HG03469 (cell line): Measurements from ENCODE around the gene MX2.

Experiments
- ATAC-seq: cut with Tn5 transposase; IDR thresholded peaks from one replicate; pipeline ENCODE4 v1.9.1; 2021; ENCODE audit warnings: mild to moderate bottlenecking, moderate library complexity, moderate number of reproducible peaks; ENCODE audit not compliant: unreplicated experiment

Gene MX2

DNA sequence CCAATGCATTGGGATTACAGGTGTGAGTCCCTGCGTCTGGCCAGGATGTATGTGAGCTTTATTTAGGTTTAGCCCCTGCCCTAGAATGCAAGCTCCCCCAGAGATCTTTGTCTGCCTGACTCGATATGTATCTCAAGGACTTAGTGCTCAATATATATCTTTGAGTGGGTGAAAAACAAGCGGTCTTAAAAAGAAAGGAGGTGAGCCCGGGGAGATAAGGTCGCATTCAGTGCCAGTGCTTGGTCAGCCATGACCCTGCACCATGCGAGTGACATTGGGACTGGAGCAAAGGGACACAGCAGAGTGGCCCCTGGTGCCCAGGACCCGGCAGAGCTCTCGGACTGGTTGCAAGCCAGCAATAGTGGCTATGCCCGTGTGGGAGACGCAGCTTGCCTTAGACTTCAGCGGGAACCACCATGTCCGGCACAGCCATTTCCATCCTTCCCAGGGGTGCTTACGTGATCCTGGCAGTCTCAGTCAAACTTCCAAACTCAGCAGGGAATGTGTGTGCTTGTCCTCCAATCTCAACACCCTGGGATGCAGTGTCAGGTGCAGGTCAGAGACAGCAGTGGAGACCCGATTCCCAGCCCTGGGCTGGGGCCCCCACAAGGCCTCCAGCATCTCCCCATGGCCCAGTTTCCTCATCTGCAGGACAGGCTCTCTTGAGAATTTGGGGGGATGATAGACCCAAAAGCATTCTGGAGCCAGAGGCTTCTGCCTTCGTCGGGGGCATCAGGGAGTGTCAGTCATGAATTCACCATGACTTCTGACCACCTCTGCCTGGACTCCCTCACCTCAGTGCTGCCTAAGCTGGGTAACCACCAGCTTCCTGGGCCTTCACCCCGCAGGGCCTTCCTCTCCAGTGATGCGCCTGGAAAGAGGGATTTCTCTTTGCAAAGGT is 1.8 kb downstream of the MX2 start:
- ATAC-seq, result no peak

DNA sequence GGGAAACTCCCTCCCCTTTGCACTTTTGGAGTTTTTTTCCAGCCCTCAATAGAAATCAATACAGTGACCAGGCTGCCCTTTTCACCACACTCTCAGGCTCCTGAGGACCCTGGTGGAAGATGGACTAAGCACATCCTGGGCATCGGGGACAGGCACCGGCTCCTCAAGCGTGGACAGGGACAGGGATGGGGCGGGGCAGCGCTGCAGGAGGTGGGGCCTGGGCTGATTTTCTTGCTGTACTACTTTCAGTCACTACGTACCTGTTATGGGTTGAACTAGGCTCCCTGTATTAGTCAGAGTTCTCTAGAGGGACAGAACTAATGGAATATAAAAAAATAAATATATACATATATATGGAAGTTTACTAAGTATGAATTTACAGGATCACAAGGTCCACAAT is 2.5 kb downstream of the MX2 start:
- no peak for ATAC-seq

DNA sequence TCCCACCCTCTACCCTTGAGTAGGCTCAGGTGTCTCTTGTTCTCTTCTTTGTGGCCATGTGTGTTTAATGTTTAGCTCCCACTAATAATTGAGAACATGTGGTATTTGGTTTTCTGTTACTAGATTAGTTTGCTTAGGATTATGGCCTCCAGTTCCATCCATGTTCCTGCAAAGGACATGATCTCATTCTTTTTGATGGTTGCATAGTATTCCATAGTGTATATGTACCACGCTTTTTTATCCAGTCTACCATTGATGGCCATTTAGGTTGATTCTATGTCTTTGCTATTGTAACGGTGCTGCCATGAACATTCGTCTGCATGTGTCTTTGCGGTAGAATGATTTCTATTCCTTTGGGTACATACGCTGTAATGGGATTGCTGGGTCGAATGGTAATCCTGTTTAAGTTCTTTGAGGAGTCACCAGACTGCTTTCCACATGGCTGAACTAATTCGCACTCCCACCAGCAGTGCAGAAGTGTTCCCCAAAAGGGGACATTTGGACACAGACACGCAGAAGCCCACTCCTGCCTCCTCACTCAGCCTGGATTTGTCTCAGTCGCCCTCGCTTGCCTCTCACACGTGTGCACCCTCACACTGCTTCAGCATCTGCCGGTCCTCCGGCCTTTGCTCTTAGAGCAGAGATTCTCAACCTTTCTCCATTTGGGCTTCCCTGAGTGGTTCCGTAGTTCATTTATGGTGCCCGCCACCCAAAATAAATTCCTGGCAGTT is 3.7 kb downstream of the MX2 start:
- no peak for ATAC-seq

DNA sequence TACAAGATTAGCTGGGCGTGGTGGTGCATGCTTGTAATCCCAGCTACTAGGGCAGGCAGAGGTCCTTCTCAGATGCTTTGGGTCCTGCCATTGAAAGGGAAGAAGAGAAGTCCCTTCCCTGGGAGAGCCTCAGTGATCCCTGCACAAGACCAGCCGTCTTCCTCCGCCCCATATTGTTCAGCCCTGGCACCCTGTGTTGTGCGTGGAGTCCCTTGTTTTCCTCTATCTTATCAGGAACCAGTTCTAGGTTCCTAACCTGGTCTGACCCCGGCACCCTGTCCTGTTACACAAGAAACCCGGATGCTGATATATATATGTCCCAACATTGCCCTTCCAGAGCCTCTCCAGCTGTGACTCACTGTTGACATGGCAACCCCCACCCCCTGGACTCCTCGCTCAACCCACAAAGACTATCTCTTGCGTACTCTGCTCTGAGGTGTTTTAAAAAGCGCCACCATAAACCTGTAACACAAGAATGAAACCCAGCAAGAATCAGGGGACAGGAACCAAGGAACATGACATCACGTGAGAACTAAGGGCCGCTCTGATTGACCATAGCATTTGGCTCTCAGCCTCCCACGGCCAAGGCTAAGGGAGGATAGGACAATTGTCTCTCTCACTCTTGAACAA is 4.8 kb downstream of the MX2 start:
- no peak for ATAC-seq

DNA sequence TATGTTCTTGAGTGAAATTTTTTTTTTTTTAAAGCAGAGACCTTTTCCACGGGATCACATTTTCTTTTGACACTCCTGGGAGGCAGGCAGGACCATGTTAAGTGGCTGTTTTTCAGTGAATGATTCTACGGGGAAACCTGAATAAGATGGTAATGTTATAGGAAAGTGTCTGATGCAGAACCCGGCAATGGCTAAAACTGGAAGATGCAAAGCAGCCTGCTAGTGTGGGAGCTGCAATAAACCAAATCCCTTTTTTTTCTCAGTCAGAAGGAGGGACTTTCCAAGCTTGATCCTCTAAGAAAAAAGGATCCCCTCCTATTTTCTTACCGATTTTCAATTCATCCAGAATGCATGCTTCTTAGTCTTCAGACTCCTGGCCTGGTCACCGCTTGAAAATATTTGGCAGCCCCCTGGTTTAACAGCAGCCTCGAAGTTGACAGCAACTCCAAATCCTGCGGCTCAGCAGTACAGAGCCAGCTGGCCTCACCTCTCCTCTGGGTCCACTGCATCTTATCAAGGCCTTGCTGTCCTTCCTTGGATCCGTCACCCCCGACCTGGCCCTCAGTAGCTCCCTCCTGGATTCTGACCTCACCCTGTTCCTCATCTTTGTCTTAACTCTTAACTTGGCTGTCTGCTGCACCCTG is 5.6 kb downstream of the MX2 start:
- ATAC-seq, result no peak

DNA sequence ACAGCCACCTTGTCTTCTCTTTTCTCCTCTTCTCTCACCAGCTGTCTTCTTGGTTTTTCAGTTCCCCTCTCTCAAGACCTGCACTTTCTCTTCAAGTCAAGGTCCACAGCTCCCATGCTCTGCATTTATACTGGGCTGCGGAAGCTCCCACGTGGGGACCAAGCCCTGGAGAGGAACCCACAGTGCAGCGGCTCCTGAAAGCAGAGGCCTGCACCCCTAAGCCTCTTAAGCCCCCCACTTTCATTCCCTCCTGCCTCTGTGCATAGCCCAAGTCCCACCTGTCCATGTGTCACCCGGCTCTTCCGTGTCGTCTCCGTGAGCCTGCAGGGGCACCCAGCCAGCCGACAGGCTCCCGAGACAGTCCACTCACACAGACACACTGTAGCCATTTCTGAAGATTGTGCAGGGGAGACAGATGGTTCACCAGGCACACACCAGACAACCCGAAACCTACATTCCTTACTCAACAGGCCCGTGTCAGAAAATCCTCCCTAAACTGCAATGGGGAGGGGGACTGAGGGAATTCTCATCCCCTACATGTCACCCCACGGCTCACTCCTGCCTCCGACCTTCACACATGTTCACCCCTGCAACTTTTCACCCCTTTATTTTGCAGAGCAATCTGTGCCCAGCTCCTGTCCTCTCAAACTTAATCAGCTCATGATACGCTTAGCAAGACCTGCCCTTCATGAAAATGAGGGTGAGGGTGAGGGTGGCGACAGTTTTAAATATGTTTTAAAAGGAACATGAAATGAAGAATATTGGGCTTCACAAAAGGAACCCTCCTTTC is 6.3 kb downstream of the MX2 start:
- peak; percentile 41 for ATAC-seq

DNA sequence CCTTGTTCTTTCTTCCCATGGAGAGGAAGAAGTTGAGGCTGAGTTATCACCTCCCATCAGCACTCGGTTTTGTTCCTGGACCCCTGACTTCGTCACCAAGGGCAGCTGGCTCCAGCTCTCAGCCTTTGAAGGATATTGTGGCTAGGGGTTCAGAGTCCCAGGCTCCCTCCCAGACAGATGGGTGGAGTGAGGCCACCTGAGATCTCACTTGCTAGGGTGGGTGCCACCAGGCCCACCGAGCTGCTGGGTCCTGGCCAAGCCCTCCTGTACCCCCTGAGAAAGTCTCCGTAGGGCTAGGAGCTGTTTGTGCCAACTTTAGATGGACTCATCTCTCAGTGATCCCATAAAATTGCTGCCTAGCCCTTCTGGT is 6.9 kb downstream of the MX2 start:
- ATAC-seq, result no peak

DNA sequence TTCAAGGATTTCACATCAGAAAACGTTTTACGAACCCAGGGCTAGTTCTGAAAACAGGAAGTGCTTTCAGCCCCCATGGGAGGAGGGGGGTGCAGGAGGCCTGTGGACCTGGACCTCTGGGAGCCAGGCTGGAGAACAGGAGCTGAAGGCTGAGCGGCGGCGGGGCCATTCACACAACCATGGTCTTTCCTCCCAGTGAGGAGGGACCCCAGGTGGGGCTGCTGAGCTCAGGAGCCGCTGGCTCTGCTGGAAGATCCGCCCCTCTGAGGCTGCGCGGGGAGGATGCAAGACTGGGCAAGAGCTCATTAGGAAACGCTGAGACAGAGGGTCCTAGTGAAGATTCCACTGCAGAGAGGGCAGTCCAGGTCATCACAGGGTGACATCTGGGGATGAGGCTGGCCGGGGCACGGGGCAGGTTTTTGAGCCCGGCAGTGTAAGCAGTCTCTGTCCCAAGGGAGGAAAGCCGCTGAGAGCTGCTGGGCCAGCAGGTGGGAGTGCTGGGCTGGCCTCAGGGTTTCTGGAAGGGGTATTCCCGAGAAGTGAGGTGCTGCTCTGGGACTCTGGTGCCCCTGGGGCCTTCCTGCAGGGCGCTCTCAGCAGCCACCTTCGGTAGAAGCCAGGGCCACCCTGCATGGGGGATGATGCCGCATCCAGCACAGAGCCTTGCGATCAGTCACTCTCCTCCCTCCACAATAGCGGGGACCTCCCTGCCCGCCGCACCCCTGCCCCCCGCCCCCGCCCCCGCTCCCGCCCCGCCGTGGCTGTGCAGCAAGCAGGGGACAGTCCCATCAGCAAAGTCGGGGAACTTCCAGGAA is 7.5 kb downstream of the MX2 start:
- ATAC-seq, result no peak

DNA sequence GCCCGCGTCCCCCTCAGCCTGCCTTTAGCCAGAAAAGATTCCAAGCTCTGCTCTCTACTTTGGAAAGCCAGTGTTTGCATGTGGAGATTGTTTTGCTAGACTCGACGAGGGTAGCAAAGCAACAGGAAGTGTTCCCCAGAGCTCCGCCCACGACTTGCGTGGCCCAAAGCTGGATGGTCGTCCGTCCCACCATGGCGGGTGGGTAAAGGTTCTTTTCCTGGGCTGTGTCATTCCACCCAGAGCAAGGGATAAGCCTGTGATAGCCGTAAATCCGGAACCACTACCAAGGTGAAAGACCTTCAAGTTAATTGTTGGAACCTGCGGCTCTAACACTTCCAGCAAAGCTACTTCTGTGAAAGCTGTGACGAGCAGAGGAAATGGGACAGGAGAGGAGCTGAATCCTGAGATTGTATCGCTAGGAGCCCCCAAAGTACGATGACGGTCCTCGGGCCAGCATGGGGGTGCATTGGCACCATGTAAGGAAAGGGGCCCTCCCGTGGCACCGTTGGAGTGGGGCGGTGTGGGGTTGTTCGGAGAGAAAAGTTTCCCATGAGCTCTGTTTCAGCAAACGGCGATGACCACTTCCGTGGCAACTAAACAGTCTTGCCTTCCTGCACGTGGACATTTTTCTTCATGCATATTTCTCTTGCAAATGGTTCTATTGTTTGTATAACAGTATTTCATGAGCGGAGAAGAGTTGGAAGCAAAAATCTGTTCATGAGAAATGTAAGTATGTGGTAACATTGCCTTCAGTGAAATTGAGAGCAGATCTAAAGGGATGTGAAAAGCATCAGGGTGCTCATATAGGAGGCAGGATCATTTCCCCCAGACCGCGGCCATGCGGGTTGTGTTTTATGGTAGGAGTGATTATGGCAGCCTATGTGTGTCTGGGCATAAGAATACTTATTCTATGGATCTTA is 8.4 kb downstream of the MX2 start:
- ATAC-seq, result no peak

DNA sequence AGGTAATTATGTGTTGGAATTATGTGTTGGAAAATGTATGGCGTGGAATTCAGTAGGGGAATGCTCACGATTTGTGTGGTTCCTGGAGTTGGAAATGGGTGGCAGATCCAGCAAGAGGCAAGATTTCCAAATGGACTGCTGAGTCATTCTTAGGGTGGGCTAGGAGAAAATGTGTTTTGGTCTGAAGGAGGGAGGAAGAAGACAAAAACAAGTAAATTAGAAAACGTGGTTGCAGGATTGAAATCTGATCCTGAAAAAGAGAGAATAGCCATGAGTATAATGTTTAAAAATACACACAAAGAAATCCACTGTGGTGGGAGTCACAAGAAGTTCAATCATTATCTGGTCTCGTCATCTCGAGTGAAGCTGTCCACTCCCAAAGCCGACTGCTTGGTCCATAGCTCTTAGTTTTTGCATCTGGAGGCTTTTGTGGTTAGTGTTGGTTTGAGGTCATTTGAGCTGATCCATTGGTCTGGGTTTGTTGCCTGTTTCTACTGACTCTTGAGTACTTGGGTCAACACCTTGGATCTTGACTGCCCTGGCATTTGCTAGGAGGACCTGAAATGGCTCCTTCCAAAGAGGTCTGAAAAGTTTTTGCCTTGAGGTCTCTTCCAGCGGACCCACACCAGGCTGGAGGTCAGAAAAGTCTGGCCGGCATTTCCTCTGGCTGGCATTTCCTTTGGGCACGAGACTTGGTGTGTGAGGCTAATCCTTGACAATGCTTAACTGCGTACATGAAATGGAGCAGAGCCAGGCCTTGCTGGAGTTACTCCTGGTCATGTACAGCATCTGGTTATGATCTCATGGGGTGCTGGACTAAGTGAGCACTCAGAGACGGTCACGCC is 9.2 kb downstream of the MX2 start:
- ATAC-seq, result no peak

DNA sequence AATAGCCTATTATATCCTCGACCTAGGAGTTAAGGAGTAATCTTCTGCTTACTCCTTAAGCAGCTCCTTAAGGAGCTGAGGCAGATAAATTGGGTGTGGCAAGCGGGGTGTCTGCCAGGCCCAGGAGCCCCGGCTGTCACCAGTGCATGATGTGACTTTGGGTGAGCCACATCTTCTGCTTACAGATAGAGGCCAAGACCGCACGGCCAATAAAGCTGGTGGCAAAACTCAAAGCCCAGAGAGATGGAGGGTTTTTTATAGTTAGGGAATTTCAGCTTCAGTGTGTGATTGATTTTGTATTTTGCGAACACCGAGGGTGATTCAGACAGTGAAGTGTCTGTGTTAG is 9.8 kb downstream of the MX2 start:
- no peak for ATAC-seq

DNA sequence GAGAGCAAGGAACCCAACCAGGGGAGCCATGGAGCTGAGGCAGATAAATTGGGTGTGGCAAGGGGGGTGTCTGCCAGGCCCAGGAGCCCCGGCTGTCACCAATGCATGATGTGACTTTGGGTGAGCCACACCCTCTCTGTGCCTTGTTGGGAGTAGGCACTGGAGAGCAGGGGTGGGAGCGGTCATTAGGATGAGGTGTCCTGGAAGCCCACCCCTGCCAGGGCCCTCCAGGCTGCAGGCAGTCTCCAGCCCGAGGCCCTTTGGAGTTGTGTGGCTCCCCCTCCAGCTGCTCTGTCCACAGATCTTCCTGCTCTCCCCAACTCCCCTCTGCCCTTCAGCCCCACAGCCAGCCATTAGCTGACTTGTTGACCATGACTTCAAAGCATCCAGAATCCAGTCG is 11.4 kb downstream of the MX2 start:
- ATAC-seq, result no peak

DNA sequence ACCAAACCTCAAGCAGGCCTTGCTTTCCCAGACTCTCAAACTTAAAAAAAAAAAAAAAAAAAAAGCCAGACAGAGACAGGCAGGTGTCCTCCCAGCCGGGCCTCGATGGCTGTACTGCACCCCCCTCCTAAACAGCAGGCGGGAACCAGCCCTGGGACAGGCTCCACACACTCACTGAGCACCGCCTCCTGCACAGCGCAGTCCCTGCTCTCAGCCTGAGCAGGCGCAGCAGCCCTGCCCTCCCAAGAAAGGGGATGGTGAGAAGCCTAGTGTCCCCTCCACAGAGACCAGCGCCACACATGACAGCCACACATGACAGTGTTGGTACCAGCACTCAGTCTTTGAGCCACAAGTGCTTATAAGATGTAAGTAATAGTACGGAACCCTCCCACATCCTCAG is 11.9 kb downstream of the MX2 start:
- no peak for ATAC-seq

DNA sequence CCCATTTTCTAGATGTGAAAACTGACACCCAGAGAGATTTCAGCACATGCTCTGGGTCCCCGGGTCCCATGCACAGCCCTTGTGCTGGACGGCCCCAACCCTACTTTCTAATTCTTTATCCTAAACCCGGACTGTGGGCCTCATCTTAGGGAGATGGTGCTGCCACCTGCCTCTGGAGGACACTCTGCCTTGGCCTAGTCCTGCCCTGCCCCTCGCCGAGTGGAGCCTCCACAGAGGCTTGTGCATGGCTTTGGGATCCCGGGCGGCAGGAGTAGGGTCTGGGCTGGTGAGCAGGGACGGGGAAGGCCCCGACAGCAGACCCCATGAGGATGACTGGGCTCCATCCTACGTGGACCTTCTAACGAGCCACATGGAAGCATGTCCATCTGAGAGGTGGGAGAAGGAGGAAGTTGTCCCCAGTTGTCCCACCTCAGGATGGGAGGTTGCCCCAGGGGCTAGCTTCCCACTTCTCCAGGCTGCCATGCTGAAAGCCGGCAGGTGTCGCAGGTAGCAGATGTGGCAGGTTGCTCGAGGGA is 12.4 kb downstream of the MX2 start:
- no peak for ATAC-seq

DNA sequence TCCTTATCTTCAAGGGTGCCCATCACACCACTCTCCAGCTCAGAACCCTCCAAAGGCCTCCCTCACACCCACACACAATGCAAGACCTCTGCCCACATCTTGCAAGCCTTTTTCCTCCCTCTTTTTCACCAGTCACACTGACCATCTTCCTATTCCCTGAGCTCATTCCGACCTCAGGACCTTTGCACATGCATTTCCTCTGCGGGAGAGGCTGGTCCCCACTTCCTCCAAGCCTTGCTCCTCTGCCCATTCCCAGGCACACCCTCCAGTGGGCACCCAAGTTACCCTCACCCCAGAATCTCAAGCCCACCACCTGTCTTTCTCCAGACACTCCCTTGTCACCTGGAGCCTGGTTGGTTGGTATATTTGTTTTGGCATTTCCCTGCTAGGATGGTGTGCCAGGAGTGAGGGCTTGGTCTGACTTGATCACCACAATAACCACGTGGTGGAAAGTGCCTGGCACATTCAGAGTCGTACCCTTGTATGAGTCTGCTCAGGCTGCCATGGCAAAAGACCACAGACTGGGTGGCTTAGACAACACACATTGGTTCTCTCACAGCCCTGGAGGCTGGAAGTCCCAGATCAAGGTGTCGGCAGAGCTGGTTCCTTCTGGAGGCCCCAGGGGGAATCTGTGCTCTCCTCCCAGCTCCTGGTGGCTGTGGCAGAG is 13.2 kb downstream of the MX2 start:
- ATAC-seq, result no peak

DNA sequence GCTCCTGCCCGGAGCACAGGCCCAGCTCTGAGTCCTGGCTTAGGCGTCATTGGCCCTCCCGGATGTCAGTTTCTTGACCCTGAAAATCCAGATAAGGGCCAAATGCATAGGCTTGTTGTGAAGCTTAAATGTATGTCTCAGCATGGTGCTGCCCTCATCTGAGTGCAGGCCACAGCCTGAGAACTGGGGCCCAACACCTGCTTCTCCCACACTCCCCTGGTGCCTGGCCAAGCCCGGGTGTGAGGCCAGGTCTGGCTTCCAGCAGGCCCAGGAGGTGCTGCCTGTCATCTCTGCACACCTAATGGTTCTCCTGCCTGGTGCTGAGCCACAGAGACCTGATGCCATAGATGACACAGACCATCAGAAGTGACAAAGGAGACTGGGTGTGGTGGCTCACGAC is 14.0 kb downstream of the MX2 start:
- no peak for ATAC-seq

DNA sequence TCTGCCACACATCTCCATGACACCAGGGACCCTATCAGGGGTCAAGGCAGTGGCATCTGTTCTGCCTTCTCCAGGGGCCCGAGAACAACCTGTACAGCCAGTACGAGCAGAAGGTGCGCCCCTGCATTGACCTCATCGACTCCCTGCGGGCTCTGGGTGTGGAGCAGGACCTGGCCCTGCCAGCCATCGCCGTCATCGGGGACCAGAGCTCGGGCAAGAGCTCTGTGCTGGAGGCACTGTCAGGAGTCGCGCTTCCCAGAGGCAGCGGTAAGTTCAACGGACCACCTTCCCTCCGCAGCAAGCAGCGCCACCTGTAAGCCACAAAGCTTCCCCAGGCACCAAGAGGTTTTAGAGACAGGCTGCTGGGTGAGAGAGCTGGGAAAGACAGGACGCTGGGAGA is 15.9 kb downstream of the MX2 start:
- no peak for ATAC-seq
